ENCODE measurements around the gene ZGRF1. TPM values are rescaled to one million over a fixed set of nuclear protein-coding genes. Genes with fewer than 3 reads are reported as not detected.
"Not testable (repeated sequence)": the region's sequence is repeated elsewhere in the genome, so short reads cannot be mapped to it uniquely, and the experiment has no call there.

The ZGRF1 gene
- total RNA-seq, 1 donor = 15.1 TPM

DNA sequence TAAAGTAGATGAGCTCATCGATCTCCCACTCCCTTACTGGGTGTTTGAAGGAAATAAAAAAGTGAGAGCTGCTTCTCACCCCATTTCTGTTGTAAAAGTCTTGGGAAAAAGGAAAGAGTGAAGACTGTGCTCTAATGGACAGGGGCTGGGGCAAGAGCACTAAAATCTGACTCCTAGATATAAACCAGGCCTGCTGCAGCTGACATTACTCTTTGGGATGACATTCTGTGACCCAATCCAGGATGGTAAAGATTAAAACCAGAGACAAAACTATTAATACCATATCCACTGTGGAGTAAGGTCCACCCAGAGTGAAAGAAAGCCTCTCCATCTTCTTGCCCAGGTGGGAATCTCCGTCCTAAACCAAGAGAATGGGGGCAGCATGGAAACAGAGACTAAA, 100.6 kb downstream of the ZGRF1 start:
- DNase-seq (ENCODE audit: low read depth) = no peak
- H3K4me3 ChIP-seq (ENCODE audit: low read depth, low read length) = no peak overlapping the region
- TF ChIP-seq, protein P1, sequence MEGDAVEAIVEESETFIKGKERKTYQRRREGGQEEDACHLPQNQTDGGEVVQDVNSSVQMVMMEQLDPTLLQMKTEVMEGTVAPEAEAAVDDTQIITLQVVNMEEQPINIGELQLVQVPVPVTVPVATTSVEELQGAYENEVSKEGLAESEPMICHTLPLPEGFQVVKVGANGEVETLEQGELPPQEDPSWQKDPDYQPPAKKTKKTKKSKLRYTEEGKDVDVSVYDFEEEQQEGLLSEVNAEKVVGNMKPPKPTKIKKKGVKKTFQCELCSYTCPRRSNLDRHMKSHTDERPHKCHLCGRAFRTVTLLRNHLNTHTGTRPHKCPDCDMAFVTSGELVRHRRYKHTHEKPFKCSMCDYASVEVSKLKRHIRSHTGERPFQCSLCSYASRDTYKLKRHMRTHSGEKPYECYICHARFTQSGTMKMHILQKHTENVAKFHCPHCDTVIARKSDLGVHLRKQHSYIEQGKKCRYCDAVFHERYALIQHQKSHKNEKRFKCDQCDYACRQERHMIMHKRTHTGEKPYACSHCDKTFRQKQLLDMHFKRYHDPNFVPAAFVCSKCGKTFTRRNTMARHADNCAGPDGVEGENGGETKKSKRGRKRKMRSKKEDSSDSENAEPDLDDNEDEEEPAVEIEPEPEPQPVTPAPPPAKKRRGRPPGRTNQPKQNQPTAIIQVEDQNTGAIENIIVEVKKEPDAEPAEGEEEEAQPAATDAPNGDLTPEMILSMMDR (IDR thresholded peaks at IDR 0.05; ENCODE audit: insufficient read depth, low read depth, low read length) = no peak

DNA sequence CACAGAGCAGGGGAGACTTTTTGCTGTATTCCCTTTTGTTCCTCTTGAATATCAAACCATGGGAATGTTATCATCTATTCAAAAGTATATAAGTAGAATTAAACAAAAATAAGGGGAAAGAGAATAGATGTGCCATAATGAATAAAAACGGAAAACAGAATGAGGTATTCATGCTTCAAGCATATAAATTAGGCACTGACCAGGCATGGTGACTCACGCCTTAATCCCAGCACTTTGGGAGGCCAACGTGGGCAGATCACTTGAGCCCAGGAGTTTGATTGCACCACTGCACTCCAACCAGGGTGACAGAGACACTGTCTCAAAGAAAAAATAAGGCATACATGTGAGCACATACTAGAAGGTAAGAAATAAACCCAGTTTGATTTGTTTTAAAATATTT, 104.4 kb downstream of the ZGRF1 start:
- no peak overlapping the region for H3K4me3 ChIP-seq (ENCODE audit: low read depth, low read length)
- TF ChIP-seq, protein P1 (IDR thresholded peaks at IDR 0.05; ENCODE audit: insufficient read depth, low read depth, low read length) = no peak
- no peak for DNase-seq (ENCODE audit: low read depth)

DNA sequence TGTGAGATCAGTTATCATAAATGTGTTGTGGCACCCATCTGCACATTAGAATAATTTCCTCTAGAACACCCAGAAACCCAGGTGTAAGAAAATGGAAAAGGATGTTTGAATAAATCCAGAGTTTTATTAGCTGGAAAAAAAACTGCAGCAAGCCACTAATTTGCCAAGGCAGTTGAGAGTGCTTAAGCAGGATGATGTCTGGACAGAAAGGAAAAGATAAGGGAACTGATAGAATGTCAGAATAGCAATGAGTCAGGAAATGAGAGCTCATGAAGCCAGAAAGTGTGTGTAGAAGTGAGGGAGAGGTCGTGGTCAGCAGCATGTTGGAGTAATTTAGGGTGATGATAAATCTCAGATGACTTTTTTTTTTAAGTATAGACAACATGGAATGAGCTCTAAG, 105.6 kb downstream of the ZGRF1 start:
- TF ChIP-seq, protein P1 (IDR thresholded peaks at IDR 0.05; ENCODE audit: insufficient read depth, low read depth, low read length) = no peak
- DNase-seq (ENCODE audit: low read depth) = no peak
- no peak overlapping the region for H3K4me3 ChIP-seq (ENCODE audit: low read depth, low read length)

DNA sequence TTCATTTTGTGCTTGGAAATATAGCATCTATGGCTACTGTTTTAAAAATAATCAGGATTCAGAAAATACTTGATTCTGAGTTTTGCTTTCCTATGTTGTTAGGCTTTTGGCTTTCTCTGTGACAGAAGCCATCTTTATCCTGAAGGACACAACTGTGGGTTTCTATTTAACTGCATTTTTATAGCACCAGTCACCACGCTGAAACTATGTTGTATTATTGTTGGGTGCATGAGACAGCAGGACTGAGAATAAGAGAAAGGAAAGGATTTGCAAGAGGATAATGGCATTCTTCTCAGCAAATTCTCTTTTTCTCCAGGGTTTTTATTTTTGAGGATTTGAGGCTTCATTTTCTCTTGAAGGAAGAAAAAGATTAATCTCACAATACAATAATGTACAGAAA, 110.6 kb downstream of the ZGRF1 start:
- TF ChIP-seq, protein P1 (IDR thresholded peaks at IDR 0.05; ENCODE audit: insufficient read depth, low read depth, low read length) = no peak
- no peak for DNase-seq (ENCODE audit: low read depth)
- H3K4me3 ChIP-seq (ENCODE audit: low read depth, low read length) = no peak overlapping the region

DNA sequence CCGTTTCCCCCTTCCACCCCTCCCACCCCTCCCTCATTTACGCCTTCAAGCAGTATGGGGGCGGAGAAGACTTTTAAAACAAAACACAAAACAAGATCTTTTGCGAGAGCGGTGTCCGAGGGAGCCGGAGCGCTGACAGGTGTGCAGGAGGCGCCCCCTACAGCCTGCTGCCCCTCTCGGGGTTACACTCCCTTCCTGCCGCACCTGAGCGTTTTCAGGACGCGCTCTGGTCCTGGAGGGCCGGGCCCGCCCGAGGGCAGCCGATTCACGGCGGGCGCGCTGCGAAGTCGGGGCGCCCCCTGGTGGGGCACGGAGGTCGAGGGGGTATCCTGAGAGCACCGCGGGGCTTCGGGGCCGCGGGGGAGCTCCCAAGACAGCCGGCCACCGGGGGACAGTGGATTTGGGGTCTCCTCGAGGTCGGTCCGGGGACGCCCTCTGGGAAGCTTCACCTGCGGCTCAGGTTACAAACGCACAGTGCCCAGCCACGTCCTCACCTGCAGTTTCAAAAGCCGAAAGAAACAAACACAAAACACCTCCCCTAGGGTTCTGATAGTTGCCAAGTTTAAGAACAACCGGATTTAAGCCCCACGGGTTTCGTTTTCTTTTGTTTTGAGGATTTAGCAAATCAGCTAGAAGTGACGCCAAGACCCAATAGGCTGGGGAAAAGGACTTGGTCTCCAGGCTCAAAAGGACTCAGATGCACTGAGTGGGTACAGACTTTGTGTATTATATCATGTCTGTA, 112.8 kb downstream of the ZGRF1 start:
- peak; percentile 32 for DNase-seq (ENCODE audit: low read depth)
- peak overlapping the region; percentile 53 for H3K4me3 ChIP-seq (ENCODE audit: low read depth, low read length)
- TF ChIP-seq, protein P1 (IDR thresholded peaks at IDR 0.05; ENCODE audit: insufficient read depth, low read depth, low read length) = peak; percentile 69

DNA sequence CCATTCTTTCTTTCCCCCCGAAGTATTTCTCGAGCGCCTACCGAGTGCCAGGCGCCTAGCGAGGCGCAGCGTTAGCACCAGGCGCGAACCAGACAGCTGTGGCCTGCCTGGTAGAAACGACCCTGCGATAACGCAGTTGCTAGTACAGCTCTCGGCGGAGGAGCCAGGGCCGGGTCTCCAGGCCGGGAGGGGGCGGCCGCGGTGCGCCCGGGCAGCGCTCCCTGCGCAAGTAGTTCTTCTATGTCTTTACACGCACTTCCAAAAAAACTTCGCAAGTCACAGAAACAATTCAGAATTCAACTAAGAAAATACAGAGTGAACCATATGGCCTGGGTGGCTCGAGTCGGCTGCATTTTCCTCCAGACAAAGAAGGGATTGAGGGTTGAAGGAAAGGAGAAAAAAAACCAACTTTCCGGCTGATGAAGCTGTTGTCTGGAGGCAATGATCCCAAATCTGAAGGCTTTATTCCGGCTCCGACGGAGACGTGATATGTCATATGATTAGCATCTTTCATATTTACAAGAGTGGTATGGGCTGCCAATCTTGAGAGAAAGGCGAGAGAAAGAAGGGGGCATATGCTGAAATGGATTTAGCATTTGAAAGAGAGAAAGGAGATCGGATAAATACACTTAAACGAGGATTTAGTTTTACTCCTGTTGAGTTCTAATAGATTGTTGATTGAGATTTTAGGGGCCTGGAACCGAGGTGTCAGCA, 113.5 kb downstream of the ZGRF1 start:
- TF ChIP-seq, protein P1 (IDR thresholded peaks at IDR 0.05; ENCODE audit: insufficient read depth, low read depth, low read length) = peak; percentile 51
- H3K4me3 ChIP-seq (ENCODE audit: low read depth, low read length) = peak overlapping the region; percentile 53
- DNase-seq (ENCODE audit: low read depth) = peak; percentile 50

DNA sequence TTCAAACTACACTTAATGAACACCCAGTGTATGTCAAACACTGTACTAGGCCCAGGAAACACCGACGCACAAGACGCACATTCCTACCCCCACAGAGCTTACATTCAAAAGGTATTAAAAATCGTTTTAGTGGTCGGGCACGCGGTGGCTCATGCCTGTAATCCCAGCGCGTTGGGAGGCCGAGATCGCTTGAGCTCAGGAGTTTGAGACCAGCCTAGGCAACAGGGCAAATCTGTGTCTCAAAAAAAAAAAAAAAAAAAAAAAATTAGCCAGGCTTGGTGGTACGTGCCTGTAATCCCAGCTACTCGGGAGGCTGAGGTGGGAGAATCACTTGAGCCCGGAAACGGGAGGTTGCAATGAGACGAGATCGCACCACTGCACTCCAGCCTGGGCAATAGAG, 114.3 kb downstream of the ZGRF1 start:
- H3K4me3 ChIP-seq (ENCODE audit: low read depth, low read length); DNase-seq (ENCODE audit: low read depth): not testable (repeated sequence)

Measured in fibroblast of villous mesenchyme (primary cell).